Caco-2 (cell line): ENCODE results near the gene CEPT1. TPM values are rescaled to one million over a fixed set of nuclear protein-coding genes. Genes with fewer than 3 reads are reported as not detected.

Source experiments
- BruUV-seq: library from RNA; stranded (reverse); fragments of 400-500 nt; replicated peaks from 2 replicates; lab custom pipeline; 2021; lab: Mats Ljungman, UMichigan
- CTCF ChIA-PET: fragments of 300-600 bp; sonication (Branson Sonifier 250); formaldehyde crosslinking; loops from one replicate; lab custom pipeline; 2022; ENCODE audit warnings: antibody characterized with exemption; lab: Charles Lee
- POLR2A ChIA-PET: fragments of 300-600 bp; sonication (Branson Sonifier 250); formaldehyde crosslinking; loops from one replicate; lab custom pipeline; 2022; ENCODE audit warnings: antibody characterized with exemption; lab: Charles Lee
- DNase-seq, 2 experiments: peaks; one replicate each; pipeline versions ENCODE4 v3.0.0 to v3.0.0-alpha.2; 2020 to 2022
- H3K27me3 ChIP-seq: replicated peaks from 2 replicates; pipeline ENCODE4 v1.6.0; 2011; ENCODE audit warnings: low read length; ENCODE audit not compliant: control insufficient read depth, insufficient read depth
- H3K36me3 ChIP-seq: 2 replicates; pipeline ENCODE4 v1.5.1; 2011; ENCODE audit warnings: low read length; ENCODE audit not compliant: control insufficient read depth, insufficient read depth
- H3K4me1 ChIP-seq: fragments of 250-450 bp; sonication (Bioruptor Pico); 2 replicates; pipeline ENCODE4 v1.5.1; 2020; ENCODE audit warnings: mild to moderate bottlenecking
- H3K4me3 ChIP-seq: 2 replicates; pipeline ENCODE4 v1.5.1; 2011; ENCODE audit warnings: low read depth, mild to moderate bottlenecking, control low read depth, low read length
- H3K9me3 ChIP-seq: fragments of 250-450 bp; sonication (Bioruptor Pico); 2 replicates; pipeline ENCODE4 v1.5.1; 2020; ENCODE audit warnings: mild to moderate bottlenecking, moderate library complexity
- H3K27ac Mint-ChIP-seq: one replicate; pipeline ENCODE4 v1.8.0; 2022; ENCODE audit warnings: mixed read lengths; ENCODE audit not compliant: unreplicated experiment
- H3K27me3 Mint-ChIP-seq: one replicate; pipeline ENCODE4 v1.8.0; 2022; ENCODE audit warnings: mixed read lengths; ENCODE audit not compliant: insufficient read depth, unreplicated experiment
- H3K36me3 Mint-ChIP-seq: one replicate; pipeline ENCODE4 v1.8.0; 2022; ENCODE audit warnings: mild to moderate bottlenecking, mixed read lengths; ENCODE audit not compliant: insufficient read depth, unreplicated experiment
- H3K4me1 Mint-ChIP-seq: one replicate; pipeline ENCODE4 v1.8.0; 2022; ENCODE audit warnings: low read depth, mixed read lengths; ENCODE audit not compliant: unreplicated experiment
- H3K4me3 Mint-ChIP-seq: one replicate; pipeline ENCODE4 v1.8.0; 2022; ENCODE audit warnings: mild to moderate bottlenecking, moderate library complexity, mixed read lengths; ENCODE audit not compliant: unreplicated experiment
- H3K9me3 Mint-ChIP-seq: one replicate; pipeline ENCODE4 v1.8.0; 2022; ENCODE audit warnings: mixed read lengths; ENCODE audit not compliant: unreplicated experiment
- CTCF ChIP-seq, 2 experiments: fragments of 200-600 bp in 1 of 2; IDR thresholded peaks; 1 replicate in 1 of 2; 2 replicates in 1 of 2; pipeline versions ENCODE4 v1.5.1 to v1.8.0; 2011 to 2022; ENCODE audit warnings: antibody characterized with exemption in 1 of 2, control low read depth in 1 of 2, inconsistent platforms in 1 of 2, low read depth in 1 of 2, low read length in 1 of 2, mild to moderate bottlenecking in 1 of 2, moderate library complexity in 1 of 2; ENCODE audit not compliant: insufficient read depth in 1 of 2, severe bottlenecking in 1 of 2, unreplicated experiment in 1 of 2
- intact Hi-C: fragments of 100-400 bp; cut with micrococcal nuclease; formaldehyde crosslinking; loops from one replicate; pipeline ENCODE4 v1.10.0; 2022; ENCODE audit not compliant: unreplicated experiment
- total RNA-seq: library from RNA; stranded (reverse); gene quantifications from 2 replicates; pipeline ENCODE4 v1.2.3, GENCODE V29; 2022

Gene CEPT1
- total RNA-seq, 1 experiment from 2014 or later = 17.3 TPM

DNA sequence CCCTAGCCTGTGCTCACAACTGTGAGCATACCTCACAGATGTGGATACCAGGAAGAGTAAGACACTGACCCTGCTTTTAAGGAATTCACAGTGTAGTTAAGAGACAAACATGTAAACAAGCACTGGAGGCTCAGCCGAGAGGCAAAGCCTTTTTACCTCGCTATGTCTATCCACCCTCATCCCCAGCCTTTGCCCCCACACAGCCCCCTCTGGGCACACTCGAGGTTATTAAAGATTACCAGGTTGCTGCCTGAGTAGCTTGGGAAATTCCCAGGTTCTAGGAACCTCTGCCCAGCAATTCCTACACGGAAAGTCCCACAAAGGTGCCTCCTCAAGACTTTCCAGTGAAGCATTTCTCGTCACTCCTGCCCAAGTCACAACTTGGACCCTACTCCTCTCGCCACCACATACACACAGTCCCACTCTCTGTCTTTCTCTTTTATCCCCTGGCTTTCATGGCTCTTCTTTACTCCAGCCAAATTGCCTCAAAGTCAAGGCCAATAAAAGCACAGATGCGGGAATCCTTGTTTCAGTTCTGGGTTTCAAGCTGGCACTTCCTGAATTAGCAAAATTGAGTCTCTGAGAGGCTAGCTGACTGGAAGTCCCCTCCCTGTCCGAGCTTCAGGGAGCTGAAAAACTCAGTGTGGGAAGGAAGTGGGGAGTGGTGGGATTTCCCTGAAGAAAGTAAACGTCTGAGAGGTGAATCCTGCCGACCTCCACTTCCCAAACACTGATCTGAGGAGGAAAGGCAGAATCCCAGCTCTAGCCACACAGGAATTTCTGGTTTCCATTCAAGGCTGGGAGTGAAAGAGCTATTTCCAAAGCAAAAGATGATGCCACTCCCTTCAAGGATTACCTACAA lies 52.9 kb downstream of the CEPT1 start:
- H3K4me3 Mint-ChIP-seq = no peak overlapping the region
- peaks cover 26% of the 10 kb centered on the region for H3K4me1 Mint-ChIP-seq
- H3K9me3 ChIP-seq = no peaks in the 10 kb centered on the region
- no TSS peak for BruUV-seq
- intact Hi-C loops = no loop called here
- CTCF ChIA-PET = no interaction called here
- DNase-seq = no peak
- H3K27me3 ChIP-seq = no peaks in the 10 kb centered on the region
- H3K36me3 Mint-ChIP-seq = peaks cover 40% of the 10 kb centered on the region
- H3K4me1 ChIP-seq = peaks cover 38% of the 10 kb centered on the region
- H3K27me3 Mint-ChIP-seq = no peaks in the 10 kb centered on the region
- H3K4me3 ChIP-seq = no peak overlapping the region
- peaks cover 3% of the 10 kb centered on the region; the same call in 1 of the 2 replicates for H3K36me3 ChIP-seq
- H3K9me3 Mint-ChIP-seq = no peaks in the 10 kb centered on the region
- POLR2A ChIA-PET = no interaction called here
- TF ChIP-seq CTCF (IDR thresholded peaks at IDR 0.05; ENCODE audit: insufficient read depth in 1 of 2, low read depth in 1 of 2, low read length in 1 of 2, severe bottlenecking in 1 of 2, unreplicated experiment in 1 of 2) = no peak
- H3K27ac Mint-ChIP-seq = peak overlapping the region; percentile 84

DNA sequence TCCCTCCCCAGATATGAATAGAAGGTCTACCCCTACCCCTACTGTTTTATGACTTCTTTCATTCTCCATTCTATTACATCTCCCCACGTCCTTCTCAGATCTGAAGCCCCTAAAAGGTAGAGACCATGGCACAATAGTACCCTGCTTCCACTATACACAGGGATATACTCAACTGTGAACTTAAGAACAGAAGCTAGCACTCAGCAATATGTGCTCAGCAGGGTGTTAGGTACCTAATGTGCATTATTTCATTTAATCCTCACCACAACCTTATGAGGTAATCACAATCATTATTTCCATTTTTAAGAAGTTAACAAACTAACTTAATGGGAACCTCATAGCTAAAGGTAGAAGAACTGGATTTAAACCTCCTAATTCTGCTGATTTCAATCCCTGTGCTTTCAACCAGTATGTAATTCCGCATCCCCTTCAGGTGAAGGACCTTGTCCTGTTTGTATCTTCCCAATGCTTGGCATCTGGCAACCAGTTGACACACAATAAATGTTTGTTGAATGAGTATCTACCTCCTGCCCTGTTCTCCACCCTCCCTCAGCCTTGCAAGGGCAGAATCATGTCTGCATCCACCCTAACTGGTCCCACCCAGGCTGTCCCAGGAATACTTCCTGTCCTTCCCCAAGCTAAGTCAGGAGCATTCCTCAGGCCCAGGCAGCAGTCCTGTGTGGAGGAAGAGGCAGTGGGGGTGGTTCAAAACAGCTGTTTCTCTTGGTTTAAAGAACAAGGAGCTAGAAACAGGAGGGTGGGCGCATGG lies 53.9 kb downstream of the CEPT1 start:
- no peak for DNase-seq
- H3K27me3 ChIP-seq = no peaks in the 10 kb centered on the region
- peaks cover 38% of the 10 kb centered on the region for H3K4me1 ChIP-seq
- Mint-ChIP-seq H3K4me1 (peaks cover 26% of the 10 kb centered on the region), H3K36me3 (peaks cover 35% of the 10 kb centered on the region), H3K27me3 (no peaks in the 10 kb centered on the region), H3K4me3 (no peak overlapping the region), H3K27ac (peak overlapping the region; percentile 84), H3K9me3 (no peaks in the 10 kb centered on the region)
- intact Hi-C loops = no loop called here
- H3K9me3 ChIP-seq = no peaks in the 10 kb centered on the region
- ChIA-PET POLR2A (no interaction called here), CTCF (no interaction called here)
- BruUV-seq = no TSS peak
- TF ChIP-seq CTCF (IDR thresholded peaks at IDR 0.05; ENCODE audit: insufficient read depth in 1 of 2, low read depth in 1 of 2, low read length in 1 of 2, severe bottlenecking in 1 of 2, unreplicated experiment in 1 of 2) = no peak
- no peak overlapping the region for H3K4me3 ChIP-seq
- peaks cover 3% of the 10 kb centered on the region for H3K36me3 ChIP-seq

- peaks cover 2% of the 10 kb centered on the region; the same call in 1 of the 2 replicates for H3K36me3 ChIP-seq
- intact Hi-C loops = no loop called here
- H3K27me3 ChIP-seq = no peaks in the 10 kb centered on the region
- H3K4me3 ChIP-seq = no peak overlapping the region
- Mint-ChIP-seq H3K4me3 (no peak overlapping the region), H3K27me3 (no peaks in the 10 kb centered on the region), H3K27ac (no peak overlapping the region), H3K4me1 (peaks cover 26% of the 10 kb centered on the region), H3K9me3 (no peaks in the 10 kb centered on the region), H3K36me3 (peaks cover 23% of the 10 kb centered on the region)
- ChIA-PET POLR2A (no interaction called here), CTCF (no interaction called here)
- BruUV-seq = no TSS peak
- no peak for TF ChIP-seq CTCF (IDR thresholded peaks at IDR 0.05; ENCODE audit: insufficient read depth in 1 of 2, low read depth in 1 of 2, low read length in 1 of 2, severe bottlenecking in 1 of 2, unreplicated experiment in 1 of 2)
- DNase-seq = no peak
- H3K9me3 ChIP-seq = no peaks in the 10 kb centered on the region
- peaks cover 38% of the 10 kb centered on the region for H3K4me1 ChIP-seq
Observed at GRCh38 chr1:111195002-111195684, 55.1 kb downstream of the CEPT1 start.
